ENCODE measurements around the gene EML6. TPM values are rescaled to one million over a fixed set of nuclear protein-coding genes. Genes with fewer than 3 reads are reported as not detected.

Gene EML6
- 1 to 10 TPM; 1.0 to 1.1 TPM for total RNA-seq

DNA sequence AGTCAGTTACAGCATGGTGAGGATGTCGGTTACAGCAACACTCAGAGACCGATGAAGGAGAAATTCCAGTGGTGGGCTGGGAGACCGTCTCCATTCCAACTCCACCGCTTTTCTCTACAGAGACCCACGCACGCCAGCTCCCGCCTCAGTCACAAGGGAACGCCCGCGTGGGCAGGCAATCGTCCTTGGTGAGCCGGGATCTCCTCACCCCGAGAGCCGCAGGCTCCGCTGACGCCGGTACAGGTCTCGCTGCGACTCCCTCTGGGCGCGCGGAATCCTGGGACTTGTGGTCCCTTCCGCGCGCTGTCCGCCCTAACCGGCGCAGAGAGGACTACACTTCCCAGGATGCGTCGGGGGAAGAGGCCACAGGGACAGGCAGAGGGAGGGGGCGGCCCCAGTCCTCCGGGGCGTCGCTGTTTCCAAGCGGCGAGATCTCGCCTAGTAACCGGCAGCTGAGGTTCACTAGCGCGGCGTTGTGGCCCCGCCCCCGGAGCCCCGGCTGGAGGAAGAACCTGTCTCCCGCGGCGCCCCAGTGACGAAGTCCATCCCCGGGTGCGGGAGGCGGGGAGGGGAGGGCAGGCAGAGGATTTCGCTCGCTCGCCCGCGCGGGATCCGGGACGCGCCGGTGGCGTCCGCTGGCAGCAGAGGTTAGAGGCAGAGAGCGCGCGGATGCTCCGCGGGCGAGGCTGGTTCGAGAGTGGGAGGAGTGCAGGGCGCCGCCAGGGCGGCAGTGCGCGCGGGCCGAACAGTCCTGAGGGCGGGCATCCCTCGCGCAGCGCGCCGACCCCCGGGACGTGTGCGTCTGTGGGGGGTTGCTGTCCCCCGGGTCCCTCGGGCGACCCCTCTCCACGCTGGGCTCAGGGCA is at the start of gene EML6:
Gene EML6 (plus strand): TSS at position 532 of the 865 bp plus-strand sequence. CDS start 1,400 bp downstream, outside the sequence.
- Mint-ChIP-seq H3K9me3 (no peaks in the 10 kb centered on the region), H3K27ac (peak within 1 kb of the TSS; percentile 54 to 61), H3K4me3 (peak within 1 kb of the TSS; percentile 94), H3K27me3 (peaks cover 41 to 47% of the 10 kb centered on the region in 2 donors), H3K36me3 (no peaks in the 10 kb centered on the region), H3K4me1 (ENCODE audit: low read depth in 2 of 2) (peaks cover 10% of the 10 kb centered on the region in 2 donors)
- DNase-seq (ENCODE audit: low spot score) = peak; percentile 99
- peak; percentile 99 for ATAC-seq

DNA sequence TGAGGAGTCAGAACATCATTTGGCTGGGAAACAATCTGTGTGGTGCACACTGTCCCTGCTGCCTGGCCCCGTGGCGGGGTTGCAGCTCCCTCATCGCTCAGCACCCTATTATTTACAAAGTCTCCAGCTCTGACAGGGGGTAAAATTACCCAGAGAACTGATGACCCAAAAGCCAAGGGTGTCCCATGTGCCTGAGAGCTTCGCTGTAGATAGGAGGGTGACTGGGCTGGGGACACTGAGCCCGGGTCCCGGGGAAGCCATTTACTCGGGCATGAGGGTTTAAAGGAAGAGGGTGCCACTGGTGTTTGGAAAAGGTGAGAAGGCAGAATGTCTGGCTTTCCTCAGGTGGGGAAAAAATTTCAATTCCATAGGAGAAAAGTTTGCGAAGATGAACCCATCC is 48.2 kb upstream of the EML6 start:
- no peak for DNase-seq (ENCODE audit: low spot score)
- no peak overlapping the region for H3K27ac Mint-ChIP-seq
- no peaks in the 10 kb centered on the region for H3K36me3 Mint-ChIP-seq
- peaks cover 12 to 16% of the 10 kb centered on the region in 2 donors for H3K4me1 Mint-ChIP-seq (ENCODE audit: low read depth in 2 of 2)
- ATAC-seq = no peak
- no peaks in the 10 kb centered on the region for H3K9me3 Mint-ChIP-seq
- H3K4me3 Mint-ChIP-seq = no peak overlapping the region
- peaks cover 23 to 32% of the 10 kb centered on the region in 2 donors for H3K27me3 Mint-ChIP-seq

DNA sequence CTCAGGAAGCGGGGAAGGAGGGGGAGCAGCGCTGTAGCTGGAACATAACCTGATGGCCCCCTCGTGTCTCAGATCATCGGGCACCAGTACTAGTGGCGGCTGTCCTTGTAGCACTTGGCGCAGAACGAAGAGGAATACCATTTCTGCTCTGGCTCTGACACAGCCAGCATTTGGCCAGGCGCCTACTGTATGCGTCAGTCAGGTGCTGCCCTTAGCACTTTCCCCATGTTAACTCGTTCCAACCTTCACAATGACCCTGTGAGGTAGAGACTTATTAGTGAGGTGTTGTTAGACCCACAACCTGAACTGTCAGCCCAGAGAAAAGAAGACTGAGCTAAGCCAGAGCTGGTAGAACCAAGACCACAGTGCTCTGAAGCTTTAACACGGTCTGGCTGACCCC is 47.7 kb upstream of the EML6 start:
- Mint-ChIP-seq H3K4me1 (ENCODE audit: low read depth in 2 of 2) (peaks cover 14 to 19% of the 10 kb centered on the region in 2 donors), H3K4me3 (no peak overlapping the region), H3K9me3 (no peaks in the 10 kb centered on the region), H3K27ac (no peak overlapping the region), H3K27me3 (peaks cover 24 to 35% of the 10 kb centered on the region in 2 donors), H3K36me3 (no peaks in the 10 kb centered on the region)
- DNase-seq (ENCODE audit: low spot score) (no peak), ATAC-seq (no peak)

GRCh38 chr2:54676656-54677055 is 46.8 kb upstream of the EML6 start:
- H3K27ac Mint-ChIP-seq = no peak overlapping the region

DNA sequence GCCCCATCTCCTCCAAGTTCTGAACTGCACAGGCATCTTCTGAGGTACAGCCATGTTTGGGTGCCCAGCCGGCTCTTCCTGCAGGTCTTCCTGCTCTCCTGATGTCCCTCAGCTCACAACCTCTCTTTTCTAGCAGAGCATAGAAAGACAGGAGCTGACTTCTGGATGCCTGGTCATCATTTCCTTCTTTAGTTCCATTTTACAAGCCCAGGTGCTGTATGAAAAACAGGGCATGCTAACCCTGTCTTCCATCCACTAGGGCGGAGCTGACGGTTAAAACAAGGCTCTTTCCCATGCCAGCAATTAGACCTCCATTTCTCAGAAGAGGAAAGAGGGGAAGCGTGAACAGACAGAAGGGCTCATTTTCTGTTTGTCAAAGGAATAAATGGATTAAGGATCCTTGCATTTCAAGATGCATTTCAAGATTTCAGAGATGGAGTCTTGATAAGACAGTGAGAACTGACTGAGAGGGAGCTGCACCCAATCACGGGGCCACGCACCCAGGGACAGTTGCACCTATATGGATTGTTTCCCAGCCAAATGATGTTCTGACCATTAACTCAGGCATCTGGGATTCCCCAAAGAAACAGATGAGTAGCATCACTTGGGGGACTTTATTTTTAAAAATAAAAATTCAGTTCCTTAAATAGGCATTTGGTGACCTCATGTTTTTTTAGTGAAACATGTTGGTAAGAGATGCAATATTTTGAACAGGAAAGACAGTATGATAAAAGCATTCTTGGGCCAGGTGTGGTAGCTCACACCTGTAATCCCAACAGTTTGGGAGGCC is 45.8 kb upstream of the EML6 start:
- Mint-ChIP-seq H3K27ac (no peak overlapping the region), H3K9me3 (no peaks in the 10 kb centered on the region), H3K36me3 (no peaks in the 10 kb centered on the region), H3K4me1 (ENCODE audit: low read depth in 2 of 2) (peaks cover 22 to 28% of the 10 kb centered on the region in 2 donors), H3K4me3 (no peak overlapping the region), H3K27me3 (peaks cover 24 to 35% of the 10 kb centered on the region in 2 donors)
- DNase-seq (ENCODE audit: low spot score) (no peak), ATAC-seq (no peak)

More at GRCh38 chr2:54676656-54677055, 46.8 kb upstream of the EML6 start:
- Mint-ChIP-seq H3K4me1 (ENCODE audit: low read depth in 2 of 2) (peaks cover 21 to 28% of the 10 kb centered on the region in 2 donors), H3K4me3 (no peak overlapping the region), H3K36me3 (no peaks in the 10 kb centered on the region), H3K27me3 (peaks cover 24 to 35% of the 10 kb centered on the region in 2 donors), H3K9me3 (no peaks in the 10 kb centered on the region)
- DNase-seq (ENCODE audit: low spot score) (no peak), ATAC-seq (no peak)

DNA sequence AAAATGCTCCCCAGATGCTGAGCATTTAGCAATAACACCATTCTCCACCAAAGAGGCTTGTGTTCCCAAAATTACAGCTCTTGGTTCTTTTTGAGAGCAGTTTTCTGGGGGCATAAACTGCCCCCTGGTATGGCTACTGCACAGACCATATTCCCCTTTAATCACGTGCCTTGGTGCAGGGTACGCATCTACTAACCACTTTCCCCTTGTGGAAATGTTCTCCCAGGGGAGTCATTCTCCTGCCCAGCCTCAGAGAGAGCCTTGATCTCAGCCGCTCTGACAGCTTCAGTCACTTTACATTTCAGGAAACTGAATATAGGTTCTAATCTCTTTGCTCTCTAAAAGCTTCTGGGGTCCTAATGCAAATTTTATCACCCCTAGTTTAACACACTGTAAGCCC is 44.7 kb upstream of the EML6 start:
- no peak for ATAC-seq
- DNase-seq (ENCODE audit: low spot score) = no peak
- Mint-ChIP-seq H3K36me3 (no peaks in the 10 kb centered on the region), H3K4me1 (ENCODE audit: low read depth in 2 of 2) (peaks cover 12 to 17% of the 10 kb centered on the region in 2 donors), H3K27ac (no peak overlapping the region), H3K4me3 (no peak overlapping the region), H3K9me3 (no peaks in the 10 kb centered on the region), H3K27me3 (peaks cover 24 to 35% of the 10 kb centered on the region in 2 donors)

GRCh38 chr2:54680397-54681041 is 42.9 kb upstream of the EML6 start:
- Mint-ChIP-seq H3K4me1 (ENCODE audit: low read depth in 2 of 2) (peaks cover 12 to 16% of the 10 kb centered on the region in 2 donors), H3K9me3 (no peaks in the 10 kb centered on the region), H3K27me3 (peaks cover 25 to 41% of the 10 kb centered on the region in 2 donors), H3K4me3 (peak overlapping the region; percentile 83), H3K36me3 (no peaks in the 10 kb centered on the region), H3K27ac (peak overlapping the region; percentile 10 to 57)
- peak; percentile 90 to 93 for ATAC-seq
- DNase-seq (ENCODE audit: low spot score) = no peak

- Mint-ChIP-seq H3K4me1 (ENCODE audit: low read depth in 2 of 2) (peaks cover 12 to 16% of the 10 kb centered on the region in 2 donors), H3K27ac (peak overlapping the region; percentile 9 to 51), H3K9me3 (no peaks in the 10 kb centered on the region), H3K36me3 (no peaks in the 10 kb centered on the region), H3K4me3 (peak overlapping the region; percentile 37), H3K27me3 (peaks cover 21 to 36% of the 10 kb centered on the region in 2 donors)
- ATAC-seq (no peak), DNase-seq (ENCODE audit: low spot score) (no peak)
Observed at GRCh38 chr2:54681416-54681815, 42.0 kb upstream of the EML6 start.

- no peak for DNase-seq (ENCODE audit: low spot score)
- Mint-ChIP-seq H3K4me1 (ENCODE audit: low read depth in 2 of 2) (peaks cover 14 to 30% of the 10 kb centered on the region in 2 donors), H3K9me3 (no peaks in the 10 kb centered on the region), H3K36me3 (no peaks in the 10 kb centered on the region), H3K27ac (no peak overlapping the region), H3K27me3 (peaks cover 20 to 37% of the 10 kb centered on the region in 2 donors), H3K4me3 (no peak overlapping the region)
- no peak for ATAC-seq
Observed at GRCh38 chr2:54683596-54683995, 39.9 kb upstream of the EML6 start.

DNA sequence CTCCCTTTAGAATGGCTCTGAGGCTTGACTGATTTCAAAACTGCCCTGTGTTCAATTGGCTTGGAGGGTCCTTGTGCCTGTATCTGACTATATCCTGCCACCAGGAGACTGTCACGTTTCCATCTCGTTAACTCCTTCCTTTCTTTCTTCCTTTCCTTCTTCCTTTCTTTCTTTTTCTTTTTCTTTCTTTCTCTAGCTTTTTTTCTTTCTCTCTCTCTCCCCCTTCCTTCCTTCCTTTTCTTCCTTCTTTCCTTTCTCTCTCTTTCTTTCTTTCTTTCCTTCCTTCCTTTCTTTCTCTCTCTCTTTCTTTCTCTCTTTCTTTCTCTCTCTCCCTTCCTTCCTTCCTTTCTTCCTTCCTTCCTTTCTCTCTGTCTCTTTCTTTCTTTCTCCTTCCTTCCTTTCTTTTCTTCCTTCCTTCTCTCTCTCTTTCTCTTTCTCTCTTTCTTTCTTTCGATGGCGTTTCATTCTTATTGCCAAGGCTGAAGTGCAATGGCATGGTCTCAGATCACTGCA is 38.1 kb upstream of the EML6 start:
- Mint-ChIP-seq H3K4me3 (no peak overlapping the region), H3K27ac (no peak overlapping the region), H3K36me3 (no peaks in the 10 kb centered on the region), H3K9me3 (no peaks in the 10 kb centered on the region), H3K4me1 (ENCODE audit: low read depth in 2 of 2) (peaks cover 12 to 27% of the 10 kb centered on the region in 2 donors), H3K27me3 (peaks cover 29 to 44% of the 10 kb centered on the region in 2 donors)
- ATAC-seq = no peak
- DNase-seq (ENCODE audit: low spot score) = no peak

DNA sequence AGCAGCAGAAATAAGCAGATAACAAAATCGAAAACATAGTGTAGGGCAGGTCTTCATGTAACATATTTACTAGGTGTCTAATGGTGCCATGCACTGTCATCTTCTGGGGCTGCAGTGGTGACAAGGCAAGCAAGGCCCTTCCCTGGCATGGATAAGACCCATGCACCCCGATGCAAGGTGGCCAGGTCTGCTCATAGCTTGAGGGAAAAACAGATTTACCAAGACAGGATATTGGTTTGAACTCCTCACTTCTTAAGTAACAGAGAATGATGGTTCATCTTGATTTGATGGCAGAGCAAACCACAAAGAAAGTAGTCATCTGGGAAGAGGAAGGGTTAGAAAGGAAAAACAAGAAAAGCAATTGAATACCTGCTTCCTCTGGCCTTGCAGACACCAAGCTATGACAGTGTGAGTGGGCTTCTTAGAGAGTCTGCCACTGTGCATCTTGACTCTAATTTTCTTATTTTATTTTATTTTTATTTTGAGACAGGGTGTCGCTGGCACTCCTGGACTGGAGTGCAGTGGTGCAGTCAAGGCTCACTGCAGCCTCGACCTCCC is 35.8 kb upstream of the EML6 start:
- ATAC-seq = no peak

DNA sequence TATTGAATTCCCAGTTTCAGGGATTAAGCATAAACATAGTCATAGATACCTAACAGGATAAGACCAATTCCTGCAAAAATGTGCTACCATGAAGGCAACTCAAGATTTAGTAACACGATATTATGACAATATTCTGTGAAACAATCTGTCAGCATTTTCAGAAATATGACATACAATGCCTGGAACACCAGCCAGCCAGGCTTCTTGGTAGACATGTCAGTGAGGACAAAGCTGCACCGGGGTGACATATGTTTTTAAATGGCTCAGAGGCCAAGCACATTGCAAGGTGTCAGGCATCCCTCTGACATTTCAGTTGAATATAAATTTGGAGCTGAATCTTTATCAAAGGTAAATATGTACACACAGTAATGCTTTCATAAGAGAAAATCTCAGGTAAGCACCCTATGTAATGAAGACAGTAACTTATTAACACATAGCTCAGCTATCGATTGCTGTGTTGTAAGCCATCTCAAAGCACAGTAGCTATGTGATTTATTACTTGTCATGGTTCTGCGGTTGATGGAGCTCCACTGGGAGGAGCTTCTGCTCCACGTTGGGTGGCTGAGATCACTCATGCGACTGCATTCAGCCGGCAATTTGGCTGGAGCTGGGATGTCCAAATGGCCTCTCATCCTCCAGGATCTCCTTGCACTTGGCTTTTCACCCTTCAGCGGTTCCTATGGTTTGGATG is 31.9 kb upstream of the EML6 start:
- H3K36me3 Mint-ChIP-seq = no peaks in the 10 kb centered on the region
- H3K27ac Mint-ChIP-seq = no peak overlapping the region
- peaks cover 2 to 14% of the 10 kb centered on the region in 2 donors for H3K4me1 Mint-ChIP-seq (ENCODE audit: low read depth in 2 of 2)
- no peaks in the 10 kb centered on the region for H3K9me3 Mint-ChIP-seq
- no peak for ATAC-seq
- H3K4me3 Mint-ChIP-seq = no peak overlapping the region
- peaks cover 24 to 27% of the 10 kb centered on the region in 2 donors for H3K27me3 Mint-ChIP-seq
- DNase-seq (ENCODE audit: low spot score) = no peak

More for the DNA sequence above, 35.8 kb upstream of the EML6 start:
- Mint-ChIP-seq H3K27me3 (peaks cover 32 to 41% of the 10 kb centered on the region in 2 donors), H3K4me3 (no peak overlapping the region), H3K9me3 (no peaks in the 10 kb centered on the region), H3K4me1 (ENCODE audit: low read depth in 2 of 2) (peaks cover 2 to 14% of the 10 kb centered on the region in 2 donors), H3K36me3 (no peaks in the 10 kb centered on the region), H3K27ac (no peak overlapping the region)
- DNase-seq (ENCODE audit: low spot score) = no peak

Data from natural killer cell treated with Interleukin-12 subunit alpha and Interleukin-12 subunit beta and Interleukin-15 and Interleukin-18, amount 100 ng/mL, for 72 hours (primary cell).